Adipocyte (in vitro differentiated cells): ENCODE measurements around the gene PLK2.

ENCODE experiments used
- DNase-seq: peaks from one replicate; pipeline ENCODE4 v3.0.0-alpha.2; 2015; ENCODE audit warnings: low read depth
- H3K27me3 ChIP-seq: replicated peaks from 2 replicates; pipeline ENCODE4 v1.7.0; 2013; ENCODE audit warnings: mild to moderate bottlenecking, low read length, moderate library complexity; ENCODE audit not compliant: control insufficient read depth, insufficient read depth
- H3K36me3 ChIP-seq: 2 replicates; pipeline ENCODE4 v1.7.0; 2013; ENCODE audit warnings: low read length, mild to moderate bottlenecking, moderate library complexity; ENCODE audit not compliant: control insufficient read depth, insufficient read depth, severe bottlenecking
- H3K4me1 ChIP-seq: 2 replicates; pipeline ENCODE4 v1.7.0; 2013; ENCODE audit warnings: mild to moderate bottlenecking, low read length, moderate library complexity; ENCODE audit not compliant: control insufficient read depth, insufficient read depth
- H3K4me3 ChIP-seq: 2 replicates; pipeline ENCODE4 v1.7.0; 2013; ENCODE audit warnings: mild to moderate bottlenecking, low read length, moderate library complexity
- H3K9ac ChIP-seq: 2 replicates; pipeline ENCODE4 v1.7.0; 2013; ENCODE audit warnings: mild to moderate bottlenecking, low read length, moderate library complexity
- H3K9me3 ChIP-seq: 2 replicates; pipeline ENCODE4 v1.7.0; 2013; ENCODE audit warnings: mild to moderate bottlenecking, low read length, moderate library complexity; ENCODE audit not compliant: control insufficient read depth

The PLK2 gene

GRCh38 chr5:58444805-58445204 lies 15.1 kb downstream of the PLK2 start:
- DNase-seq, result no peak
- Histone ChIP-seq H3K27me3 (no peaks in the 10 kb centered on the region), H3K9ac (no peak overlapping the region), H3K36me3 (no peaks in the 10 kb centered on the region), H3K4me1 (peaks cover 3% of the 10 kb centered on the region), H3K9me3 (no peaks in the 10 kb centered on the region), H3K4me3 (no peak overlapping the region)

GRCh38 chr5:58440901-58441460 lies 18.9 kb downstream of the PLK2 start:
- Histone ChIP-seq H3K4me1 (no peaks in the 10 kb centered on the region), H3K27me3 (no peaks in the 10 kb centered on the region), H3K36me3 (no peaks in the 10 kb centered on the region), H3K9ac (no peak overlapping the region), H3K4me3 (no peak overlapping the region), H3K9me3 (no peaks in the 10 kb centered on the region)
- DNase-seq, result no peak

- H3K36me3 ChIP-seq, result no peaks in the 10 kb centered on the region
Measured at GRCh38 chr5:58439094-58439644, 20.7 kb downstream of the PLK2 start.

GRCh38 chr5:58437661-58438060 lies 22.2 kb downstream of the PLK2 start:
- Histone ChIP-seq H3K4me1 (no peaks in the 10 kb centered on the region), H3K36me3 (no peaks in the 10 kb centered on the region), H3K4me3 (no peak overlapping the region), H3K27me3 (no peaks in the 10 kb centered on the region), H3K9me3 (no peaks in the 10 kb centered on the region), H3K9ac (no peak overlapping the region)
- DNase-seq, result no peak

More at GRCh38 chr5:58439094-58439644, 20.7 kb downstream of the PLK2 start:
- H3K9ac ChIP-seq, result no peak overlapping the region
- H3K9me3 ChIP-seq, result no peaks in the 10 kb centered on the region
- H3K4me3 ChIP-seq, result no peak overlapping the region
- no peaks in the 10 kb centered on the region for H3K27me3 ChIP-seq
- no peaks in the 10 kb centered on the region for H3K4me1 ChIP-seq
- no peak for DNase-seq

DNA sequence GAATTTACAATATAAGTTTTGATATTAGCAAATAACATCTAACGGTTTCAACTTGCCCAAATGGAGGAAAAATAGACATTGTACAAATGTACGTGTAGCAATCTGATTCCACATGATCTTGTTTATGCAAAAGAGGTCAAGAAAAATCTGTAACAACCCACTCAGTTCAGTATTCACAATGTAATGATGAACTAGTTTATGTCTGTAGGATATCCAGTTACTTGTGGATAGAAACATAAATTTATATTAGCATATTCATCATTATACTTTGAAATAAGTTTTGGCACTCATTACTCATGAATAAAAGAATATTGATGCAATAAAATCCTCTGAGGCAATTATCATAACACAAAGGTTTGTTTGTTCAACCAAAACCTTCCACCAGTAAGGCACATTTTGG lies 28.1 kb downstream of the PLK2 start:
- H3K4me3 ChIP-seq, result no peak overlapping the region
- no peak overlapping the region for H3K9ac ChIP-seq
- H3K27me3 ChIP-seq, result no peaks in the 10 kb centered on the region
- no peak for DNase-seq
- H3K36me3 ChIP-seq, result no peaks in the 10 kb centered on the region
- no peaks in the 10 kb centered on the region for H3K9me3 ChIP-seq
- H3K4me1 ChIP-seq, result no peaks in the 10 kb centered on the region

DNA sequence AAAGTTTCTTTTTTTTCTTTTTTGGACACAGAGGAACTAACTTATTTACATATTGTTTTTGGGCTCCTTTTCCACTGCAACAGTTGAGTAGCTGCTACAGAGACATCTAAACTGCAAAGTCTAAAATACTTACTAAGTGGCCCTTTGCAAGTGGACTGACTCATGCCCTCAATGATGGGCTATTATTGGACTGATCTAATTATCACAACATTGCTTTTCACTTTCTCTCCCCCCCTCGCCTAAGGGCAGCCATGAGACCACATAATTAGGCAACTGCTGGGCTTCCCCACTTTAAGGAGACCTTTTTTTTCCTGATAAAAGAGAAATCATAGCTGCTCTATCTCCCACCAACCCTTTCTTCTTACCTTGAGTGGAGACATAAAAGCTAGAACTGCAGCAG lies 47.0 kb downstream of the PLK2 start:
- Histone ChIP-seq H3K9ac (no peak overlapping the region), H3K27me3 (no peaks in the 10 kb centered on the region), H3K4me3 (no peak overlapping the region), H3K9me3 (no peaks in the 10 kb centered on the region), H3K4me1 (no peaks in the 10 kb centered on the region), H3K36me3 (no peaks in the 10 kb centered on the region)
- DNase-seq, result no peak

DNA sequence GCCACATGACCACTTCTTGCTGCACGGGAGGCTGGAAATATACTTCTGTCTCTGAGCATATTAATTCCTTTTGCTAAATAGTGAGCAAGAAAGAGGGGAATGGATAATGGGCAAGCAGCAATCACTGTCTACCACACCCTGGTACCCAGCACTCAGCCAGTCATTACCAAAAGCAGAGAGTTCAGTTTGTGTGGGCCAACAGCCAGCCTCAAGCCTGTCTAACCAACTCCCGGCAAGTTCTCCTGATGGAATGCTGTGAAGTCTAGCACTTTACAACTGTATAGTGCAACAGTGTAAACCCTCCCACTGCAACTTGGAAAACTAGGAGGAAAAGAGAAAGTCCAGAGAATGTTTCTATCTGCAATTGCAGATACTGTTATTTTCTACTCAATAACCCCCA lies 47.8 kb downstream of the PLK2 start:
- H3K27me3 ChIP-seq, result no peaks in the 10 kb centered on the region
- H3K36me3 ChIP-seq, result no peaks in the 10 kb centered on the region
- no peak overlapping the region for H3K4me3 ChIP-seq
- DNase-seq, result no peak
- peaks cover 5% of the 10 kb centered on the region for H3K4me1 ChIP-seq
- H3K9me3 ChIP-seq, result no peaks in the 10 kb centered on the region
- H3K9ac ChIP-seq, result no peak overlapping the region

DNA sequence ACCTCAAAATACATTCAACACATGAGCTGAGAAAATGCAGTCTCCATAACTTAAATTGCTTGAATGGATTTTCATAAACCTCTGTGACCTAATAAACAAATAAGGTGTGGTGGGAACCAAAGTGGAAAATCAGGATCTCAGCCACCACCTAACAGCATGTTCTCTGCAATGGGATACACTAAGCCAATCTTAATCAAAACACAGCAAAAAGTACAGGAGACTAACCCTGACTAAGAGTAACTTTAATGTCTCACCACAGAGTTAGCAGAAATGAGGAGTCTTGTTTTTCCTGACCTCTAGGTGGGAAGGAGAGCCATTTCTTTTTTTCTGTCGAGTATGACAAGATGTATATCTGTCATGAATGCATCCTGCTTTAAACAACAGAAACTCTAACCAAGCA lies 48.5 kb downstream of the PLK2 start:
- no peaks in the 10 kb centered on the region for H3K9me3 ChIP-seq
- H3K27me3 ChIP-seq, result no peaks in the 10 kb centered on the region
- H3K4me1 ChIP-seq, result peaks cover 11% of the 10 kb centered on the region
- H3K4me3 ChIP-seq, result no peak overlapping the region
- H3K9ac ChIP-seq, result no peak overlapping the region
- H3K36me3 ChIP-seq, result no peaks in the 10 kb centered on the region
- no peak for DNase-seq

DNA sequence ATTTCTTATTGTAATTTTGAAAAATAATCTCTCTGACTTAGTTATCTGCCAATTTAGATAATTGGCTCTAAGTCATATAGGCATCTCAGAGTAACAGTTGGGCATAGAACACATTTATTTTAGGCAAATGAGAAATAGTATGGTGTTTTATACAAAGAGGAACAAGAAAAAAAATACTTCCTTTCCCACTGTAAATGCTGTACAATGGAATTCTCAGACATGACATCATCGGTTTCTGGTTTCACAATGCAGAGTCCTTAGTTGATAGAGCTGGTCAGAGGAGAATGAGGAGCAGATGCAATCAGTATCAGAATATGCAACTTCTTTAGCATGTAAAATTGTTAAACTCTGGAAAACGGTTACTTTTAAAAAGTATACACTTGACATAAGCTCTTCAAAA lies 49.4 kb downstream of the PLK2 start:
- H3K4me3 ChIP-seq, result no peak overlapping the region
- no peaks in the 10 kb centered on the region for H3K36me3 ChIP-seq
- DNase-seq, result peak; percentile 91
- H3K9me3 ChIP-seq, result no peaks in the 10 kb centered on the region
- H3K27me3 ChIP-seq, result no peaks in the 10 kb centered on the region
- H3K4me1 ChIP-seq, result peaks cover 11% of the 10 kb centered on the region
- no peak overlapping the region for H3K9ac ChIP-seq

DNA sequence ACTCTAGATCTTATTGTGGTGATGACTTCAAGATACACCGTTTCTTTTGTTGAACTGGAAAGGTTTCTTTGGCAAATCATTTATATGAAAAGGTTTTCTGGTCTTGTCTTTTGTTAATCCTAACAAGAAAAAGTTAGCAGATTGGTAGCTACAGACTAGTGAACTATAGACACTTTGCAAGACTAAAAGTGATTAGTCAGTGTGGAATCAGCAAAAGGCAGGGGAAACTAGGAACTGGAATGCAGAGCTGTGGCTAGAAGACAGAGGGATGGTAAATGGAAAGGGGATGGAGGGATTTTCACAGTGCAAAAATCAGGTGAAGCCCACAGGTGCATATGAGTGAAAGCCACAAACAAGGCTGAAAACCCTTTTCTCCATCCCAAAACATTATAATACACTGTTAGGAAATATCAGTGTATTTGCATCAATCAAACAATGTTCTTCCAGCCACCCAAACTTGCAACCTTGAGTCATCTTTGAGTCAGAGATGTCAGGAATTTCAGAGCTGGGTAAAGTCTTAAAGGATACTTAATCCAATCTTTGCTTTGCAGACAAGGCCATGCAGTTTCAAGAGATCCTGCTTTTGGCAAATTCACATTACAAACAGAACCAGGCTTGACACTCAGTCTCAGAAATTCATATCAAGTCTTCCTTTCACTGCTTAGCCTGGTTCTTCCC lies 52.7 kb downstream of the PLK2 start:
- Histone ChIP-seq H3K36me3 (no peaks in the 10 kb centered on the region), H3K4me1 (peaks cover 11% of the 10 kb centered on the region), H3K9me3 (no peaks in the 10 kb centered on the region), H3K9ac (no peak overlapping the region), H3K27me3 (no peaks in the 10 kb centered on the region), H3K4me3 (no peak overlapping the region)
- peak; percentile 69 for DNase-seq

- Histone ChIP-seq H3K9ac (no peak overlapping the region), H3K27me3 (no peaks in the 10 kb centered on the region), H3K36me3 (no peaks in the 10 kb centered on the region), H3K9me3 (no peaks in the 10 kb centered on the region), H3K4me3 (no peak overlapping the region), H3K4me1 (peaks cover 11% of the 10 kb centered on the region)
- DNase-seq, result no peak
Measured at GRCh38 chr5:58406394-58406793, 53.5 kb downstream of the PLK2 start.
